ENCODE measurements around the gene SLC13A4. TPM values are rescaled to one million over a fixed set of nuclear protein-coding genes. Genes with fewer than 3 reads are reported as not detected.
"Not testable (repeated sequence)": the region's sequence is repeated elsewhere in the genome, so short reads cannot be mapped to it uniquely, and the experiment has no call there.

Gene SLC13A4
- total and polyA plus RNA-seq, 8 donors = 0.08 TPM; not detected in 7

DNA sequence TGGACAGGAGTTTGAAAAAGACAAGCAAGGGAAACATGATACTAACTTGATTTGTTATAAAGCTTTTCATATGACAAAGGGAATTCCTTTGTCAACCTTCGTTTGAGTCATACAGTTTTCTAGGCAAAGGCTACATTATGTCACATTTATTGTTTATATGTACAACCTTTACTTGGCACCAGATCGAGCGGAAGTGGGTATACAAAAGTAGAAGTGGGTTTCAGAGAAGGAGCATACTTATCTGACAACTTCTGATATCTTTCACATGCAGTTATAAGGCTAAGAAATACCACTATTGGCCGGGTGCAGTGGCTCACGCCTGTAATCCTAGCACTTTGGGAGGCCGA is 54.7 kb downstream of the SLC13A4 start:
- intact Hi-C loops (cut with DNase I) = no loop called here
- Histone ChIP-seq H3K4me1 (peaks cover 0 to 8% (median 4%) of the 10 kb centered on the region in 3 donors), H3K27ac (no peak overlapping the region), H3K27me3 (no peaks in the 10 kb centered on the region), H3K4me3 (no peak overlapping the region), H3K9me3 (no peaks in the 10 kb centered on the region), H3K36me3 (no peaks in the 10 kb centered on the region)
- FAIRE-seq = no peak
- DNase-seq = no peak
- TF ChIP-seq, protein P1, sequence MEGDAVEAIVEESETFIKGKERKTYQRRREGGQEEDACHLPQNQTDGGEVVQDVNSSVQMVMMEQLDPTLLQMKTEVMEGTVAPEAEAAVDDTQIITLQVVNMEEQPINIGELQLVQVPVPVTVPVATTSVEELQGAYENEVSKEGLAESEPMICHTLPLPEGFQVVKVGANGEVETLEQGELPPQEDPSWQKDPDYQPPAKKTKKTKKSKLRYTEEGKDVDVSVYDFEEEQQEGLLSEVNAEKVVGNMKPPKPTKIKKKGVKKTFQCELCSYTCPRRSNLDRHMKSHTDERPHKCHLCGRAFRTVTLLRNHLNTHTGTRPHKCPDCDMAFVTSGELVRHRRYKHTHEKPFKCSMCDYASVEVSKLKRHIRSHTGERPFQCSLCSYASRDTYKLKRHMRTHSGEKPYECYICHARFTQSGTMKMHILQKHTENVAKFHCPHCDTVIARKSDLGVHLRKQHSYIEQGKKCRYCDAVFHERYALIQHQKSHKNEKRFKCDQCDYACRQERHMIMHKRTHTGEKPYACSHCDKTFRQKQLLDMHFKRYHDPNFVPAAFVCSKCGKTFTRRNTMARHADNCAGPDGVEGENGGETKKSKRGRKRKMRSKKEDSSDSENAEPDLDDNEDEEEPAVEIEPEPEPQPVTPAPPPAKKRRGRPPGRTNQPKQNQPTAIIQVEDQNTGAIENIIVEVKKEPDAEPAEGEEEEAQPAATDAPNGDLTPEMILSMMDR (IDR thresholded peaks at IDR 0.05) = no peak
- no peak for ATAC-seq
- WGBS, 2 donors = 74 to 79% methylated on average over 6 of the region's 6 CpGs

DNA sequence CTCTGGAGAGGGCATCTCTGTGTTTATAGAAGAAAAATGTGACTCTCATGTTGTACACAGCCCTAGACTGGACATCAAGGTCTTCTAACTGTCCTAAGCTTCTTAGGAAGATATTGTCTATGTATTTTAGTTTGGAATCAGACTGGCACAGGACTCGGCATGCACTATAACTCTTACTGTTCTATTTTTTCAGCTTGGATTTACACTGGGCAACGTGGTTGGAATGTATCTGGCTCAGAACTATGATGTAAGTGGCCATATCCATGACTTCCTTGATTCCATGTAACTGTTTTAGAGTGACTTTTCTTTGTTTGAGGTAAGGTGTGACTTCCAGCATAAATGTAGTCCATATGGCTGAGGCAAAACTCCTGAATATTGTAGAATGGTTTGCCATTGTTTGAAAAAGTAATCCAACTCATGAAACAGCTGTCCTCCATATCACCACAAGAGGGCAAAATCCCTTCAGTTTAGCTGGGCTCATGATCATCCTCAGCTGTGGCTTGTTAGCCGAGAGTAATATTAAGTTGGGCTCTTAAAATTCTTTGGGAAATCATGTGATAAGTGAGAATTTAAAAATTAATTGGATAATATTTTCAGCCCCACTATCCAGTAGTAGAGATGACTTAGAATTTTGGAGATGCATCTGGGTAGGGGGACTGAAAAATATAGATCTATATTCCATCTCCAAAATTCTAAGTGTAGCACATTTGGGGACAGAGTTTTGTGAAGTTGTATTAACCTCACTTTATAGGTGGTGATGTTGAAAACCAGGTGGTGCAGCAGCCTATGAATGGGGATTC is 55.2 kb downstream of the SLC13A4 start:
- Histone ChIP-seq H3K4me1 (peaks cover 0 to 4% (median 0%) of the 10 kb centered on the region in 3 donors), H3K9me3 (no peaks in the 10 kb centered on the region), H3K4me3 (no peak overlapping the region), H3K36me3 (no peaks in the 10 kb centered on the region), H3K27ac (no peak overlapping the region), H3K27me3 (no peaks in the 10 kb centered on the region)
- intact Hi-C loops (cut with DNase I) = no loop called here
- TF ChIP-seq, protein P1 (IDR thresholded peaks at IDR 0.05) = peak; percentile 36 to 53 (median 46)
- ATAC-seq (peak in 3 of 4 donors; percentile 86 to 88 (median 88)), DNase-seq (no peak), FAIRE-seq (peak; percentile 57)
- WGBS, 2 donors = 59 to 73% methylated on average over 3 of the region's 3 CpGs

DNA sequence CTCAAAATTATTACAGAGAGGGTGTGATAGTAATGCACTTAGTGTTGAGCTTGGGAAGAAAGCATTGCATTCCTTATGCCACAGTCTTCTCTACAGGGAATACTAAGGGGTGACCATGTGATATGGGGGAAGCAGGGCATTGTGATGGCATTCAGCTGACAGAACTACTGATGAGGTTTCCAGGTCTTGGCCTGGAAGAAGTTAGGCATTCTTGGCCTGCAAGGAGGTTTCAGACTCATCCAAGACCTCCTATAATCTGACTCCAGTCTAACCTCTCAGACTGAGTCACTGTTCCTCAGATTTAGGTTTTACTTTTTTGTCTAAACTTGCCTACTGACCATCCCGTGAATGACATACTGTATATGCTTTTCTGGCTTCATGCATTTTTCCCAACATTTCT is 57.8 kb downstream of the SLC13A4 start:
- FAIRE-seq (no peak), DNase-seq (no peak), ATAC-seq (peak in 1 of 4 donors; percentile 23)
- no peaks in the 10 kb centered on the region for H3K9me3 ChIP-seq
- H3K4me3 ChIP-seq = no peak overlapping the region
- no peaks in the 10 kb centered on the region for H3K27me3 ChIP-seq
- WGBS, 2 donors = 38 to 64% methylated on average over 1 of the region's 1 CpG
- H3K4me1 ChIP-seq = peaks cover 0 to 4% (median 0%) of the 10 kb centered on the region in 3 donors
- intact Hi-C loops (cut with DNase I) = no loop called here
- TF ChIP-seq, protein P1 (IDR thresholded peaks at IDR 0.05) = no peak
- H3K27ac ChIP-seq = no peak overlapping the region
- H3K36me3 ChIP-seq = no peaks in the 10 kb centered on the region

DNA sequence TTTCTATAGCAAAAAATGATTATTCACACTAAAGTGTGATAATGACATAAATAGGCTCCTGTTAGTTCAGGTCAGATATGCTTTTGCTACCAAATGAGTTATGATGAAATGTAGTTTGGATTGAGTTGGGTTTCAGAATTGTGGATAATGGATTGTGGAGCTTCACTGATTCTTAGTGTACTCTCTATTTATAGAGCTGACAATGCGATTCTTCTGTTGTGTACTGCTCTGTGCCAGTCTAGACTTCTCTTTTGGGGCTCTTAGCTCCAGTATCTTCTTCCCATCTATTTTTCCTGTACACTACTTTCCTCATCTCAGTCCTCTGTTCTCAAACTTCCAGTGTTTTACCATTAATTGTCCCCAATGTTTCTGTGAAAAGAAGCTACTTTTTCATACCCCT is 58.2 kb downstream of the SLC13A4 start:
- H3K27me3 ChIP-seq = no peaks in the 10 kb centered on the region
- FAIRE-seq (no peak), DNase-seq (no peak), ATAC-seq (no peak)
- H3K27ac ChIP-seq = no peak overlapping the region
- no peak overlapping the region for H3K4me3 ChIP-seq
- TF ChIP-seq, protein P1 (IDR thresholded peaks at IDR 0.05) = no peak
- H3K9me3 ChIP-seq = no peaks in the 10 kb centered on the region
- H3K4me1 ChIP-seq = peaks cover 0 to 4% (median 0%) of the 10 kb centered on the region in 3 donors
- H3K36me3 ChIP-seq = no peaks in the 10 kb centered on the region
- 84 to 100% methylated on average over 1 of the region's 1 CpG for WGBS, 2 donors
- intact Hi-C loops (cut with DNase I) = no loop called here

DNA sequence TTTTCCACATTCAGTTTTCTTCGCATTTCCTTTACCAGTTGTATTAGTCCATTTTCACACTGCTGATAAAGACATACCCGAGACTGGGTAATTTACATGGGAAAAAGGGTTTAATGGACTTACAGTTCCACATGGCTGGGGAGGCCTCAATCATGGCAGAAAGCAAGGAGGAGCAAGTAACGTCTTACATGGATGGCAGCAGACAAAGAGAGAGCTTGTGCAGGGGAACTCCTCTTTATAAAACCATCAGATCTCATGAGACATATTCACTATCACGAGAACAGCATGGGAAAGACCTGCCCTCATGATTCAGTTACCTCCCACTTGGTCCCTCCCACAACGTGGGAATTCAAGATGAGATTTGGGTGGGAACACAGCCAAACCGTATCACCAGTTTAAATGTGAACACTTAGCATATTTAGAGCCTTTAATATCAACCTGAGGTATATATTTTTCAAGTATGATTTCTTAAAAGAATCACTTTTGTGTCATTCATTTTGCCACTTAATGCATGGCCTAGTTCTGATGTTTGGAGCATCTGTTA is 59.1 kb downstream of the SLC13A4 start:
- H3K4me3 ChIP-seq; DNase-seq; H3K27me3 ChIP-seq; H3K4me1 ChIP-seq; H3K27ac ChIP-seq; ATAC-seq; H3K9me3 ChIP-seq; FAIRE-seq; H3K36me3 ChIP-seq; intact Hi-C loops (cut with DNase I): not testable (repeated sequence)
- 64 to 75% methylated on average over 6 of the region's 6 CpGs for WGBS, 2 donors

DNA sequence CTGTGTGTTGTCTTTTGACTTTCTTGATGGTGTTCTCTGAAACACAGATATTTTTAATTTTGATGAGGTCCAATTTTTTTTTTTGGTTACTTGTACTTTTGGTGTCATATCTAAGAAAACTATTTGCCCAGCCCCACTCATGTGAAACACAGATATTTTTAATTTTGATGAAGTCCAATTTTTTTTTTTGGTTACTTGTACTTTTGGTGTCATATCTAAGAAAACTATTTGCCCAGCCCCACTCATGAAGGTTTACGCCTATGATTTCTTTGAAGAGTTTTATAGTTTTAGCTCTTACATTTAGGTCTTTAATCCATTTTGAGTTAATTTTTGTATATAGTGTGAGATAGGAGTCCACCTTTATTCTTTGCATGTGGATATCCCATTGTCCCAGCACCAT is 60.4 kb downstream of the SLC13A4 start:
- H3K27ac ChIP-seq; H3K9me3 ChIP-seq; FAIRE-seq; H3K36me3 ChIP-seq; H3K4me3 ChIP-seq; DNase-seq; H3K27me3 ChIP-seq; intact Hi-C loops (cut with DNase I); ATAC-seq: not testable (repeated sequence)
- 95 to 100% methylated on average over 1 of the region's 1 CpG for WGBS, 2 donors
- H3K4me1 ChIP-seq = peaks cover 0 to 11% (median 9%) of the 10 kb centered on the region in 3 donors

Measured in pancreas (tissue), 10 donors.